Loucy (cell line): Measurements from ENCODE around the gene DNAJB4.

ENCODE experiments used
- CTCF ChIP-seq: fragments of 200-600 bp; sonication (generic); conservative IDR thresholded peaks from 2 replicates; pipeline ENCODE4 v1.5.1; 2014; ENCODE audit warnings: mild to moderate bottlenecking, antibody characterized with exemption, low read length
- EZH2phosphoT487 ChIP-seq: fragments of 200-600 bp; IDR thresholded peaks from 2 replicates; pipeline ENCODE4 v1.6.1; 2018; ENCODE audit warnings: antibody characterized with exemption, mild to moderate bottlenecking, moderate library complexity, borderline replicate concordance

- no peak for TF ChIP-seq CTCF
- TF ChIP-seq EZH2phosphoT487: no peak
Observed at GRCh38 chr1:77983997-77984355, 20.8 kb upstream of the DNAJB4 start.
